Liver (tissue), 9 donors: ENCODE results near the gene ARID4B. TPM values are rescaled to one million over a fixed set of nuclear protein-coding genes. Genes with fewer than 3 reads are reported as not detected.
"Not testable (repeated sequence)": the region's sequence is repeated elsewhere in the genome, so short reads cannot be mapped to it uniquely, and the experiment has no call there.

Experiments
- DNase-seq: peaks from one replicate; pipeline ENCODE4 v3.0.0-alpha.2; 2017; ENCODE audit warnings: low spot score
- H3K27ac ChIP-seq, 2 donors: one replicate each; pipeline ENCODE4 v1.7.0; 2013; ENCODE audit warnings: inconsistent platforms in 2 of 2, low read length in 2 of 2, control low read depth in 1 of 2, low read depth in 1 of 2, mild to moderate bottlenecking in 1 of 2
- H3K27me3 ChIP-seq, 4 donors: one replicate each; pipeline versions ENCODE4 v1.6.1 to v1.7.0; 2013; ENCODE audit warnings: low read length in 3 of 4, inconsistent platforms in 1 of 4, mild to moderate bottlenecking in 1 of 4, moderate library complexity in 1 of 4; ENCODE audit not compliant: control insufficient read depth in 4 of 4, insufficient read depth in 4 of 4
- H3K36me3 ChIP-seq, 4 donors: one replicate each; pipeline versions ENCODE4 v1.6.1 to v1.7.0; 2013; ENCODE audit warnings: low read length in 3 of 4, mild to moderate bottlenecking in 3 of 4, low read depth in 1 of 4, moderate library complexity in 1 of 4; ENCODE audit not compliant: control insufficient read depth in 4 of 4, insufficient read depth in 3 of 4
- H3K4me1 ChIP-seq, 4 donors: one replicate each; pipeline versions ENCODE4 v1.6.1 to v1.7.0; 2013; ENCODE audit warnings: low read length in 3 of 4, mild to moderate bottlenecking in 3 of 4, moderate library complexity in 1 of 4; ENCODE audit not compliant: control insufficient read depth in 4 of 4, insufficient read depth in 4 of 4
- H3K4me3 ChIP-seq, 3 donors: one replicate each; pipeline versions ENCODE4 v1.6.1 to v1.7.0; 2013; ENCODE audit warnings: low read length in 3 of 3, control low read depth in 1 of 3, low read depth in 1 of 3, mild to moderate bottlenecking in 1 of 3
- H3K9ac ChIP-seq, 2 donors: one replicate each; pipeline ENCODE4 v1.7.0; 2013; ENCODE audit warnings: low read length in 2 of 2, mild to moderate bottlenecking in 2 of 2, moderate library complexity in 2 of 2, control low read depth in 1 of 2, low read depth in 1 of 2
- H3K9me3 ChIP-seq, 4 donors: one replicate each; pipeline versions ENCODE4 v1.6.1 to v1.7.0; 2013; ENCODE audit warnings: low read length in 3 of 4; ENCODE audit not compliant: control insufficient read depth in 4 of 4
- FOXA2 ChIP-seq: IDR thresholded peaks from 2 replicates; pipeline ENCODE4 v1.6.1; 2016; ENCODE audit warnings: antibody characterized with exemption
- GABPA ChIP-seq, 2 donors: IDR thresholded peaks in 1 of 2; conservative IDR thresholded peaks in 1 of 2; 2 replicates each; pipeline ENCODE4 v1.6.1; 2016; ENCODE audit warnings: antibody characterized with exemption in 2 of 2, mild to moderate bottlenecking in 1 of 2, moderate library complexity in 1 of 2
- HNF4A ChIP-seq, 2 donors: conservative IDR thresholded peaks; 2 replicates each; pipeline ENCODE4 v1.6.1; 2016; ENCODE audit warnings: antibody characterized with exemption in 2 of 2, mild to moderate bottlenecking in 2 of 2
- HNF4G ChIP-seq: IDR thresholded peaks from 2 replicates; pipeline ENCODE4 v1.6.1; 2016; ENCODE audit warnings: antibody characterized with exemption
- JUND ChIP-seq, 2 donors: IDR thresholded peaks; 2 replicates each; pipeline ENCODE4 v1.6.1; 2016; ENCODE audit warnings: antibody characterized with exemption in 2 of 2
- NR2F2 ChIP-seq: IDR thresholded peaks from 2 replicates; pipeline ENCODE4 v1.6.1; 2016; ENCODE audit warnings: antibody characterized with exemption
- RAD21 ChIP-seq, 2 donors: IDR thresholded peaks; 2 replicates each; pipeline ENCODE4 v1.6.1; 2016; ENCODE audit warnings: antibody characterized with exemption in 2 of 2, mild to moderate bottlenecking in 2 of 2
- SP1 ChIP-seq: IDR thresholded peaks from 2 replicates; pipeline ENCODE4 v1.6.1; 2018; ENCODE audit warnings: antibody characterized with exemption, mild to moderate bottlenecking
- TAF1 ChIP-seq: conservative IDR thresholded peaks from 2 replicates; pipeline ENCODE4 v1.6.1; 2016; ENCODE audit warnings: antibody characterized with exemption, mild to moderate bottlenecking
- YY1 ChIP-seq: IDR thresholded peaks from 2 replicates; pipeline ENCODE4 v1.6.1; 2016; ENCODE audit warnings: antibody characterized with exemption, mild to moderate bottlenecking
- ZBTB33 ChIP-seq: IDR thresholded peaks from 2 replicates; pipeline ENCODE4 v1.6.1; 2016; ENCODE audit warnings: antibody characterized with exemption
- WGBS: extraction: QIAGEN DNeasy Blood & Tissue Kit; methylation state at CpG from one replicate; pipeline ENCODE4 v1.1.7; 2013; 5-methylcytosine and 5-hydroxymethylcytosine counted together
- polyA plus RNA-seq, 2 donors: library from polyadenylated mRNA; stranded (reverse) in 1 of 2; unstranded in 1 of 2; fragments of 200-250 nt in 1 of 2; fragments of >200 nt in 1 of 2; fragmentation: Nextera tagmentation in 1 of 2; extraction: Ambion mirVana in 1 of 2; gene quantifications; one replicate each; pipeline versions ENCODE4 v1.2.1 to v1.2.3, GENCODE V29; 2013 to 2015
- total RNA-seq, 2 donors: library from RNA; depleted of rRNA; stranded (reverse); fragments of >200 nt; gene quantifications; one replicate each; pipeline ENCODE4 v1.2.3, GENCODE V29; 2014
- TF ChIP-seq, protein P1 (sequence below): IDR thresholded peaks from 2 replicates; pipeline ENCODE4 v1.6.1; 2016; ENCODE audit warnings: antibody characterized with exemption
- donor health status: healthy.
- donor health status: healthy.
- donor health status: healthy.
- donor health status: healthy.
- donor health status: healthy.

ARID4B gene
- total and polyA plus RNA-seq, 4 donors = 4.2 to 27.3 (median 21.3) TPM

DNA sequence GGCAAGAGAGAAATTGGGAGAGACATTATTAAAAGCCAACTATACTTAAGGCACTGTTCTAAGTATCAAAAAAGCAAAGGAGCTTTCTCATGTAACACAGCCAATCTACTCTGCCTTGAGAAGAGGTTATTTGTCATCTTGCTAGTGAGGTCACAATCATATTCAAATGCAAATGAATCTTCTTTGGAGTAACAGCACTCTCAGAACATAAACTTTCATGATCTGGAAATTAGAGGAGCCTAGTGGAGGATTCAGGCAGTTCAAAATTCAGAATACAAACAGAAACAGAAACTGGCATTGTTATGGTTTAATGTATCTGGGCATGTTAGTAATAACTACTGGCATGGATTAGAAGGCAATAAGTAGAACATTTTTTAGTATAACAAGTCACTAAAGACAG lies 57.4 kb downstream of the ARID4B start:
- Histone ChIP-seq H3K27ac (no peak overlapping the region), H3K27me3 (no peaks in the 10 kb centered on the region), H3K4me1 (peaks cover 0 to 17% (median 4%) of the 10 kb centered on the region in 4 donors), H3K9ac (no peak overlapping the region), H3K9me3 (no peaks in the 10 kb centered on the region), H3K36me3 (no peaks in the 10 kb centered on the region), H3K4me3 (no peak overlapping the region)
- TF ChIP-seq NR2F2 (no peak), TAF1 (no peak), GABPA (IDR thresholded peaks at IDR 0.05 in 1 of 2, conservative IDR thresholded peaks at IDR 0.05 in 1 of 2) (no peak), FOXA2 (no peak), HNF4A (conservative IDR thresholded peaks at IDR 0.05) (no peak), YY1 (no peak)
- DNase-seq = no peak

DNA sequence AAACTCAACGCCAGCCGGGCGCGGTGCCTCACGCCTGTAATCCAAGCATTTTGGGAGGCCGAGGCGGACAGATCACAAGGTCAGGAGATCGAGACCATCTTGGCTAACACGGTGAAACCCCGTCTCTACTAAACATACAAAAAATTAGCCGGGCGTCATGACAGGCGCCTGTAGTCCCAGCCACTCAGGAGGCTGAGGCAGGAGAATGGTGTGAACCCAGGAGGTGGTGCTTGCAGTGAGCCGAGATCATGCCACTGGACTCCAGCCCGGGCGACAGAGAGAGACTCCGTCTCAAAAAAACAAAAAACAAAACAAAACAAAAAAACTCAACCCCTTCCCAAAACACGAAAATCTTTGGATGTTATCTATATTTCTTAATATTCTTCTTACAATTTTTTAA lies 58.0 kb downstream of the ARID4B start:
- not testable (repeated sequence) for H3K27ac ChIP-seq, H3K36me3 ChIP-seq, H3K27me3 ChIP-seq, DNase-seq, H3K9me3 ChIP-seq, H3K4me3 ChIP-seq, H3K9ac ChIP-seq
- H3K4me1 ChIP-seq = peaks cover 0 to 14% (median 2%) of the 10 kb centered on the region in 4 donors
- WGBS = 90% methylated on average over 18 of the region's 18 CpGs

- Histone ChIP-seq H3K36me3 (no peaks in the 10 kb centered on the region), H3K27ac (no peak overlapping the region), H3K9me3 (no peaks in the 10 kb centered on the region), H3K27me3 (no peaks in the 10 kb centered on the region), H3K9ac (no peak overlapping the region), H3K4me1 (peaks cover 0 to 14% (median under 1%) of the 10 kb centered on the region in 4 donors), H3K4me3 (no peak overlapping the region)
- TF ChIP-seq GABPA (IDR thresholded peaks at IDR 0.05 in 1 of 2, conservative IDR thresholded peaks at IDR 0.05 in 1 of 2) (no peak), ZBTB33 (no peak), JUND (IDR thresholded peaks at IDR 0.05) (no peak)
- no peak for DNase-seq
- 97% methylated on average over 11 of the region's 11 CpGs for WGBS
Measured at GRCh38 chr1:235268379-235269125, 59.4 kb downstream of the ARID4B start.

DNA sequence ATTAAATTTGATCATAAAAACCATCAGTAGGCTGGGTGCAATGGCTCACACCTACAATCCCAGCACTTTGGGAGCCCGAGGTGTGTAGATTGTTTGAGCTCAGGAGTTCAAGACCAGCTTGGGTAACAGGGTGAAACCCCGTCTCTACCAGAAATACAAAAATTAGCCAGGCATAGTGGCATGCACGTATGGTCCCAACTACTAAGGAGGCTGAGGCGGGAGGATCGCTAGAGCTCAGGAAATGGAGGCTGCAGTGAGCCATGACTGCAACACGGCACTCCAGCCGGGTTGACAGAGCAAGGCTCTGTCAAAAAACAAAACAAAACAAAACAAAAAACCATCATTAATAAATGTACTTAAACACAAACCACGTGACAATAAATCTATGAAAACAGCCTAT lies 61.0 kb downstream of the ARID4B start:
- Histone ChIP-seq H3K36me3 (no peaks in the 10 kb centered on the region), H3K4me3 (no peak overlapping the region), H3K27ac (no peak overlapping the region), H3K9me3 (no peaks in the 10 kb centered on the region), H3K4me1 (peaks cover 0 to 10% (median under 1%) of the 10 kb centered on the region in 4 donors), H3K27me3 (no peaks in the 10 kb centered on the region), H3K9ac (no peak overlapping the region)
- DNase-seq = no peak
- TF ChIP-seq, protein P1, sequence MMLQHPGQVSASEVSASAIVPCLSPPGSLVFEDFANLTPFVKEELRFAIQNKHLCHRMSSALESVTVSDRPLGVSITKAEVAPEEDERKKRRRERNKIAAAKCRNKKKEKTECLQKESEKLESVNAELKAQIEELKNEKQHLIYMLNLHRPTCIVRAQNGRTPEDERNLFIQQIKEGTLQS = no peak
- TF ChIP-seq RAD21 (IDR thresholded peaks at IDR 0.05) (no peak), TAF1 (no peak), SP1 (no peak), ZBTB33 (no peak), HNF4G (no peak)
- WGBS = 96% methylated on average over 8 of the region's 8 CpGs
